ENCODE results near the gene TALDO1.

DNA sequence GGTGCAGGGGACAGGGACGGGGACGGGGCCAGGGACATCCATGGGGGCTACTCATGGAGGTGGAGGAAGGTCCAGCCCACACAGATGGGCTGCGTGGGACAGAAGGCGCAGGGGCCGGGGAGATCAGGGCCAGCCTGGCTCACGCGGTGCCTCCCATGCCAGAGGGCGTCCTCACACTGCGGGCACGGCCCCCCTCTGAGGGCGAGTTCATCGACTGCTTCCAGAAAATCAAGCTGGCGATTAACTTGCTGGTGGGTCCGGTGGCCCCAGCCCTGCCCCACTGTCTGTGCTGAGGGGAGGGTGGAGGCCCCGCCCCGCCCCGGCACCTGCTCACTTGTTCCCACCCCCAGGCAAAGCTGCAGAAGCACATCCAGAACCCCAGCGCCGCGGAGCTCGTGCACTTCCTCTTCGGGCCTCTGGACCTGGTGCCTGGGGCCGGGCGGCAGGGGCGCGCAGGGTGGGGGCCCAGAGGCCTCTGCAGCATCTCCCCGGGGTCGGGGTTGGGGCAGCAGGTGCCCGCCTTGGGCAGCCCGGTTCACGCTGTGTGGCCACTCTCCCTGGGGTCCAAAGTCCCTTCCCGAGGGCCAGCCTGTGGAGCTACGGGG lies 25.4 kb upstream of the TALDO1 start:
- TF ChIP-seq, protein P1, sequence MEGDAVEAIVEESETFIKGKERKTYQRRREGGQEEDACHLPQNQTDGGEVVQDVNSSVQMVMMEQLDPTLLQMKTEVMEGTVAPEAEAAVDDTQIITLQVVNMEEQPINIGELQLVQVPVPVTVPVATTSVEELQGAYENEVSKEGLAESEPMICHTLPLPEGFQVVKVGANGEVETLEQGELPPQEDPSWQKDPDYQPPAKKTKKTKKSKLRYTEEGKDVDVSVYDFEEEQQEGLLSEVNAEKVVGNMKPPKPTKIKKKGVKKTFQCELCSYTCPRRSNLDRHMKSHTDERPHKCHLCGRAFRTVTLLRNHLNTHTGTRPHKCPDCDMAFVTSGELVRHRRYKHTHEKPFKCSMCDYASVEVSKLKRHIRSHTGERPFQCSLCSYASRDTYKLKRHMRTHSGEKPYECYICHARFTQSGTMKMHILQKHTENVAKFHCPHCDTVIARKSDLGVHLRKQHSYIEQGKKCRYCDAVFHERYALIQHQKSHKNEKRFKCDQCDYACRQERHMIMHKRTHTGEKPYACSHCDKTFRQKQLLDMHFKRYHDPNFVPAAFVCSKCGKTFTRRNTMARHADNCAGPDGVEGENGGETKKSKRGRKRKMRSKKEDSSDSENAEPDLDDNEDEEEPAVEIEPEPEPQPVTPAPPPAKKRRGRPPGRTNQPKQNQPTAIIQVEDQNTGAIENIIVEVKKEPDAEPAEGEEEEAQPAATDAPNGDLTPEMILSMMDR (IDR thresholded peaks at IDR 0.05; ENCODE audit: low read depth, low read length, missing input control): no peak
- TF ChIP-seq TAF1 (conservative IDR thresholded peaks at IDR 0.05): no peak
- no peak for TF ChIP-seq EGR1 (IDR thresholded peaks at IDR 0.05; ENCODE audit: low read depth in 2 of 2)
- TF ChIP-seq, protein P2, sequence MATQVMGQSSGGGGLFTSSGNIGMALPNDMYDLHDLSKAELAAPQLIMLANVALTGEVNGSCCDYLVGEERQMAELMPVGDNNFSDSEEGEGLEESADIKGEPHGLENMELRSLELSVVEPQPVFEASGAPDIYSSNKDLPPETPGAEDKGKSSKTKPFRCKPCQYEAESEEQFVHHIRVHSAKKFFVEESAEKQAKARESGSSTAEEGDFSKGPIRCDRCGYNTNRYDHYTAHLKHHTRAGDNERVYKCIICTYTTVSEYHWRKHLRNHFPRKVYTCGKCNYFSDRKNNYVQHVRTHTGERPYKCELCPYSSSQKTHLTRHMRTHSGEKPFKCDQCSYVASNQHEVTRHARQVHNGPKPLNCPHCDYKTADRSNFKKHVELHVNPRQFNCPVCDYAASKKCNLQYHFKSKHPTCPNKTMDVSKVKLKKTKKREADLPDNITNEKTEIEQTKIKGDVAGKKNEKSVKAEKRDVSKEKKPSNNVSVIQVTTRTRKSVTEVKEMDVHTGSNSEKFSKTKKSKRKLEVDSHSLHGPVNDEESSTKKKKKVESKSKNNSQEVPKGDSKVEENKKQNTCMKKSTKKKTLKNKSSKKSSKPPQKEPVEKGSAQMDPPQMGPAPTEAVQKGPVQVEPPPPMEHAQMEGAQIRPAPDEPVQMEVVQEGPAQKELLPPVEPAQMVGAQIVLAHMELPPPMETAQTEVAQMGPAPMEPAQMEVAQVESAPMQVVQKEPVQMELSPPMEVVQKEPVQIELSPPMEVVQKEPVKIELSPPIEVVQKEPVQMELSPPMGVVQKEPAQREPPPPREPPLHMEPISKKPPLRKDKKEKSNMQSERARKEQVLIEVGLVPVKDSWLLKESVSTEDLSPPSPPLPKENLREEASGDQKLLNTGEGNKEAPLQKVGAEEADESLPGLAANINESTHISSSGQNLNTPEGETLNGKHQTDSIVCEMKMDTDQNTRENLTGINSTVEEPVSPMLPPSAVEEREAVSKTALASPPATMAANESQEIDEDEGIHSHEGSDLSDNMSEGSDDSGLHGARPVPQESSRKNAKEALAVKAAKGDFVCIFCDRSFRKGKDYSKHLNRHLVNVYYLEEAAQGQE (IDR thresholded peaks at IDR 0.05): no peak
- TF ChIP-seq, protein P3, sequence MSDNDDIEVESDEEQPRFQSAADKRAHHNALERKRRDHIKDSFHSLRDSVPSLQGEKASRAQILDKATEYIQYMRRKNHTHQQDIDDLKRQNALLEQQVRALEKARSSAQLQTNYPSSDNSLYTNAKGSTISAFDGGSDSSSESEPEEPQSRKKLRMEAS (IDR thresholded peaks at IDR 0.05): no peak
- TF ChIP-seq RAD21 (IDR thresholded peaks at IDR 0.05): no peak
- no peak for TF ChIP-seq FOXA1 (IDR thresholded peaks at IDR 0.05)
- TF ChIP-seq JUND (IDR thresholded peaks at IDR 0.05): no peak
- no peak for TF ChIP-seq GABPA (IDR thresholded peaks at IDR 0.05 in 1 of 2, conservative IDR thresholded peaks at IDR 0.05 in 1 of 2)
- TF ChIP-seq YY1 (IDR thresholded peaks at IDR 0.05): no peak
- TF ChIP-seq, protein P4, sequence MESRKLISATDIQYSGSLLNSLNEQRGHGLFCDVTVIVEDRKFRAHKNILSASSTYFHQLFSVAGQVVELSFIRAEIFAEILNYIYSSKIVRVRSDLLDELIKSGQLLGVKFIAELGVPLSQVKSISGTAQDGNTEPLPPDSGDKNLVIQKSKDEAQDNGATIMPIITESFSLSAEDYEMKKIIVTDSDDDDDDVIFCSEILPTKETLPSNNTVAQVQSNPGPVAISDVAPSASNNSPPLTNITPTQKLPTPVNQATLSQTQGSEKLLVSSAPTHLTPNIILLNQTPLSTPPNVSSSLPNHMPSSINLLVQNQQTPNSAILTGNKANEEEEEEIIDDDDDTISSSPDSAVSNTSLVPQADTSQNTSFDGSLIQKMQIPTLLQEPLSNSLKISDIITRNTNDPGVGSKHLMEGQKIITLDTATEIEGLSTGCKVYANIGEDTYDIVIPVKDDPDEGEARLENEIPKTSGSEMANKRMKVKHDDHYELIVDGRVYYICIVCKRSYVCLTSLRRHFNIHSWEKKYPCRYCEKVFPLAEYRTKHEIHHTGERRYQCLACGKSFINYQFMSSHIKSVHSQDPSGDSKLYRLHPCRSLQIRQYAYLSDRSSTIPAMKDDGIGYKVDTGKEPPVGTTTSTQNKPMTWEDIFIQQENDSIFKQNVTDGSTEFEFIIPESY (IDR thresholded peaks at IDR 0.05): no peak
- no peak for TF ChIP-seq RXRA (IDR thresholded peaks at IDR 0.05)
- TF ChIP-seq, protein P5, sequence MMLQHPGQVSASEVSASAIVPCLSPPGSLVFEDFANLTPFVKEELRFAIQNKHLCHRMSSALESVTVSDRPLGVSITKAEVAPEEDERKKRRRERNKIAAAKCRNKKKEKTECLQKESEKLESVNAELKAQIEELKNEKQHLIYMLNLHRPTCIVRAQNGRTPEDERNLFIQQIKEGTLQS (IDR thresholded peaks at IDR 0.05): no peak
